NCI-H1092 (cell line): ENCODE results near the gene TGM1.
A peak's percentile ranks its signal among the peaks of the same experiment; 100 is the strongest.
"Not testable (repeated sequence)": the region's sequence is repeated elsewhere in the genome, so short reads cannot be mapped to it uniquely, and the experiment has no call there.

ENCODE experiments used
- DNase-seq: peaks from one replicate; lab custom pipeline; 2025; lab: John Stamatoyannopoulos, UW

The TGM1 gene

GRCh38 chr14:24233538-24233866 is 29.5 kb downstream of the TGM1 start:
- DNase-seq: no peak

GRCh38 chr14:24232645-24233537 is 30.1 kb downstream of the TGM1 start, which contains the start of gene GMPR2:
Gene GMPR2, plus strand, starts transcription at chr14:24232929. Its CDS starts 325 bp downstream, at chr14:24233254.
- DNase-seq: peak; percentile 74

GRCh38 chr14:24232121-24232644 is 30.8 kb downstream of the TGM1 start, which contains the start of gene NEDD8:
Gene NEDD8, minus strand, starts transcription at chr14:24232367. Its CDS starts 100 bp downstream, at chr14:24232267.
- peak; percentile 81 for DNase-seq

GRCh38 chr14:24231263-24232120 is 31.5 kb downstream of the TGM1 start:
- no peak for DNase-seq

- no peak for DNase-seq
These were observed 34.1 kb downstream of the TGM1 start for GRCh38 chr14:24228902-24229301.

GRCh38 chr14:24226473-24226872 is 36.5 kb downstream of the TGM1 start:
- DNase-seq: no peak

- DNase-seq: no peak
These were observed 38.3 kb downstream of the TGM1 start for GRCh38 chr14:24224618-24225071.

GRCh38 chr14:24222987-24223386 is 40.0 kb downstream of the TGM1 start:
- not testable (repeated sequence) for DNase-seq

GRCh38 chr14:24219521-24219920 is 43.5 kb downstream of the TGM1 start:
- no peak for DNase-seq

- no peak for DNase-seq
These were observed 43.9 kb downstream of the TGM1 start for GRCh38 chr14:24219080-24219479.

GRCh38 chr14:24216876-24217275 is 46.1 kb downstream of the TGM1 start:
- DNase-seq: not testable (repeated sequence)

GRCh38 chr14:24216345-24216699 is 46.7 kb downstream of the TGM1 start:
- DNase-seq: no peak

- peak; percentile 92 for DNase-seq
These were observed 47.3 kb downstream of the TGM1 start, which contains the start of gene MDP1 for GRCh38 chr14:24215495-24216344. Gene MDP1, minus strand, starts transcription at chr14:24216066. Its CDS starts 111 bp downstream, at chr14:24215955.

- DNase-seq: no peak
These were observed 48.9 kb downstream of the TGM1 start for GRCh38 chr14:24213866-24214662.

GRCh38 chr14:24212924-24213865 is 49.8 kb downstream of the TGM1 start, which contains the start of gene CHMP4A:
Gene CHMP4A, minus strand, starts transcription at chr14:24213488. Its CDS starts 49 bp downstream, at chr14:24213439.
- DNase-seq: peak; percentile 95

- no peak for DNase-seq
These were observed 51.7 kb downstream of the TGM1 start for GRCh38 chr14:24211311-24211710.

GRCh38 chr14:24207625-24208024 is 55.4 kb downstream of the TGM1 start:
- DNase-seq: no peak

- DNase-seq: no peak
These were observed 55.8 kb downstream of the TGM1 start for GRCh38 chr14:24207104-24207551.
